ENCODE data around the gene FICD. TPM values are rescaled to one million over a fixed set of nuclear protein-coding genes. Genes with fewer than 3 reads are reported as not detected.
"Not testable (repeated sequence)": the region's sequence is repeated elsewhere in the genome, so short reads cannot be mapped to it uniquely, and the experiment has no call there.

Gene FICD
- polyA plus RNA-seq, 1 donor, result 1.9 TPM

DNA sequence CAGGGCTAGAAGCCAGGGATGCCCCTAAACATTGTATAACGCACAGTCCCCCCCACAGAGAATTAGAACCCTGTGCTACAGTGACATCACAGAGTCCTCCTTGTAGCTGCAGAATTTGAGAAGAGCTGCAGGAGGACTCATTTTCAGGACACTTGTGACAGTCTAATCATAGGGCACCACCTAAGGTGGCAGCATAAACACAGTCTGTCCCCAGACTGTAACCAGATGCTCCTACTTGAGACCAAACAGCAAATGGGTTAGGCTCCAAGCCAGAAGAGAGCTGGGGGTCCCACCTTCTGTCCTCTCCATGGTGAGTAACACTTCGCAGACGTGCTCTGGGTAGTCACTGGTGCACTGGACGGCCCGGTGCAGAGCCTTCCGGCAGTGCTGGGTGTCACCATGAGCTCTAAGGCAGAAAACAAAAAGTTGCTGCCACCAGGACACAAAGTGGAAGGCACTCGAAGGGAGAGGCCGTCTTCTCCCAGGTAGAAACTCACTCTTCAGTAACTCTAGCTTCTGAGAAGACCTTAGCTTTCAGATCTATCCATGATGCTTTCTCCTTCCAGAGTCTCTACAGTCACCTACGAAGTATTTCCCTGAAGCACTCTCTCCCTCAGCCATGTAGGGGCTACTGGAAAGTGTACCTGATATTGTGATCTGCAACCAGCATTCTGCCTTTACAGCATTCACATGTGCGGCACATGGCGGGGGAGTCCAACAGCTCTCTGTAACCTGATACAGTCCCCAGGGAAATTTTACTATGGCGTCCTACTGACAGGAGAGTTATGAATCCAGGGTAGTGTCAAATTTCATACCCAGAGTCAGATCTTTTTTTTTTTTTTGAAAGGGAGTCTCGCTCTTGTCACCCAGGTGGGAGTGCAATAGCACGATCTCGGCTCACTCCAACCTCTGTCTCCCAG lies 17.1 kb downstream of the FICD start:
- DNase-seq (ENCODE audit: low read depth), result no peak

DNA sequence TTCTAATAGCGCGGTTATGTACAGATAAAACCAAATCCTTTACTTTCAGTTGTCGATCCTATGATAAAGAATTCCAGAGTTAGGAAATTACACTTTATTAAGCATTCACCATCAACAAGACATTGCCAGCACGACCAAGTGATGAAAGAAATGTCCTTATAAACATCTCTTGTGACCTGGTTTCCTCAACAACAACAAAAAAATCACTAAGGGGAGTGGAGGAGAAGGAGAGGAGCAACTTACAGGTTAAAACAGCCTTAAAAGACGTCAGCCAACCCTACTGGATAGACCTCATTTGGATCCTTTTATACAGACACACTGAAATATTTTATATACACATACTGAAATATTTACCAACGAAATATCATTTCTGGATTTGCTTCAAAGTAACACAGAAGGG lies 23.1 kb downstream of the FICD start:
- DNase-seq (ENCODE audit: low read depth), result no peak

DNA sequence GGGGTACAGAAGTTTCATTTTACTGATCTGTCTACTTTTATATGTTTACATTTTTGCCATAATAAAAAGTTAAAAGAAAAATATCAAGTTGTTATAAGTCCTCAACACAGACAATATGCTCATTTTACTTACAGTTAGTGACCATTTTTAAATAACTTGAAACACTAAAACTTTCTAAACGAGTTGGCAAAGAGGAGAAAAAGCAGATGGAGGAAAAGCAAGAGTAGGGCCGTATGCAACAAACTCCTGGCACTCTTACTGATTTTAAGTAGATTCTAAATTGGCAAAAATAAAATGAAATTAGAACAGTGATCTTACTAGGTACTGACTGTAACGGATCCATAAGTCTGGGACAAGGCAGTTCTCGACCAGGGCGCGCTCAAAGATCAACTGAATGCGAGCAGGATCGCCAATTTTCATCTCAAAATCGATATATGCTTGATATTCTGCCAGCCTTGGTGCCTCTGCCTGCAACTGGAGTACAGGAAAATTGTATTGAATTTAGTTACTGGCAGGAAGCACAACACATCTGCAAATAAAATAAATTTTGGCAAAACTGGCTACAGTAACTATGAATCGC lies 23.6 kb downstream of the FICD start:
- no peak for DNase-seq (ENCODE audit: low read depth)

DNA sequence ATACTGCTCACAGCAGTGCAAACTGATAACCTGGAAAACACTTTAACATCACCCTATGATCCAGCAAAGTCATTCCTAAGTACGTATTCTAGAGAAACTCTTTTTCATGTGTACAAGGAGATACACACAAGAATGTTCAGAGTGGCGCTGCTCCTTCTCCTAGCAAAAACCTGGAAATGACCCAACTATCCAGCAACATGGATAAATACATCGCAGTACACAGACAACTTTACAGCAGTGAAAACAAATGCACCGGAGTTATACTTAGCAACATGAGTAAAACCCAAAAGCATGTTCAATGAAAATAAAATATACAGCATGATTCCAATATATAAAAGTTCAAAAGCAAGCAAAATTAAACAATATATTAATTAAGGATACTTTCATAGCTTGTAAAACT lies 27.2 kb downstream of the FICD start:
- DNase-seq (ENCODE audit: low read depth), result no peak

DNA sequence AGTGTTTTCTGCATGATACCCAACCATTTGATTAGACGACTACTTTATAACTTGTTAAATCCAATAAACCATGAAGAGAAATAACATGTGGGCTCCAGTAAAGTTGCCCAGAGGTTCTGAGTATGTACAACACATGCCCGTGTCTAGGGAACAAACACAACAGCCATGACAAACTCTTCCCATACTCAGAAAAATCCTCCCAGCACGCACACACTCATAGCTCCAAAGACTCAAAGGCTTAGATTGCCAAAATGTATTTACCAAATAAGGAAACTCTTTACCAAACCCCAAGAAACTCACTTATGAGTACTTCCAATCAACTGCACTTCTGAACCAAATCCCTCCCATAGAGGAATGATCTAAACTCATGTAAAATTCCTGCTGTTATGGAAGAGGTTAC lies 28.6 kb downstream of the FICD start:
- no peak for DNase-seq (ENCODE audit: low read depth)

DNA sequence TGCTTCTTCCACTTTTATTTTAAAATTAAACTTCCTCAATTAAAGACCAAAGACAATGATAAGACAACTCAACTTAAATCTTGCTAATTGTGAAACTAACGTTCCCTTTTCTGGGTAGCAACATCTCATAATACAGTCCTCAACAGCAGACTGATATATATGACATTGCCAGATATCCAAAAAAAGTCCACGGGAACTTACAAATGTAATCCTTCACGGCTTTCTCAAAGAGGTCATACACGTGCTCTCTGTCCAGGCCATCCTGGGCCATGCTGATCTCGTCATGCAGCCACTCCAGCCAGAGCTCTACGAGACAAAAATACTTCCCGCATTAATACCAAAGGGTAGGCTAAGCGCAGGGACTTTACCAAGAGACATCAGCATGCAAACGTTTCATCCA lies 32.6 kb downstream of the FICD start:
- DNase-seq (ENCODE audit: low read depth), result no peak

DNA sequence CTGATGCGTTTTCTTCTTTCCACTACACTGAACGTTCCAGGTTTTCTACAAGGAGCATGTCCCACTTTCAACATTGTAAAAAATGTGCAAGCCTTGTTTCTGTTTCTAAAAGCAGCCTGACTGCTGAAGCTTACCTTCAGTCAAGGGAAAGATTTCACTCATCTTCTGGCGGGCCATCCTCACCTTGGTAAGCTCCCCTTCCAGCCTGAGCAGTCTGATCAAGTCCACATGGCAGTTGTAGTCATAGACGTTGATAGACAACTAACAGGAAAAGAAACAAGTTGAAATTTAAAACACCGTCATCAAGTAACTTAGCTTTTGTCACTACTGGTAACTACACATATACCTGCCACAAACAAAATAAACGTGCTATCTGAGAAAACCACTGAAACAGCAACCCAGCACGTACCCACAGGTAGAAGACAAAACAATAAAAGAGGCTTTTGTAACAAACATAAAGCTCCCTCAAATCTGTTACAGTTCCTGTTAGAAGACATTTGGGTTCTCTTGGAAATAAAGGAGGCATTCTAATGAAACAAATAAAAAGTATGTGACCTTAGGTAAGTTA lies 34.0 kb downstream of the FICD start:
- DNase-seq (ENCODE audit: low read depth), result no peak

DNA sequence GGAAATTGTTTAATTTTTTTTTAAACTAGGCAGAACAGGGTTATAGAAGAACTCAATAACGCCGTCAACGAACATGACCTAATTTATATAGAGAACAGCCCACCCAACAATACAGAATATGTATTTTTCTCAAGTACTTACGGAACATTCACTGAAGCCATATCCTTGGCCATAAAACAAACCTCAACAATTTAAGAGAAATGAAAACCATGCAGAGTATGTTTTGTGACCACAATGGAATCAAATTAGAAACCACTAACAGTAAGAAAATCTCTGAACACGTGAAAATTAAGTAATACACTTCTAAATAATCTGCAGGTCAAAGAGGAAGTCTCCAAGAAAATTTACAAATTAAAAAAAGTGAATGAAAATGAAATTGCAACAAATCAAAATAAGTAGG lies 36.5 kb downstream of the FICD start:
- no peak for DNase-seq (ENCODE audit: low read depth)

DNA sequence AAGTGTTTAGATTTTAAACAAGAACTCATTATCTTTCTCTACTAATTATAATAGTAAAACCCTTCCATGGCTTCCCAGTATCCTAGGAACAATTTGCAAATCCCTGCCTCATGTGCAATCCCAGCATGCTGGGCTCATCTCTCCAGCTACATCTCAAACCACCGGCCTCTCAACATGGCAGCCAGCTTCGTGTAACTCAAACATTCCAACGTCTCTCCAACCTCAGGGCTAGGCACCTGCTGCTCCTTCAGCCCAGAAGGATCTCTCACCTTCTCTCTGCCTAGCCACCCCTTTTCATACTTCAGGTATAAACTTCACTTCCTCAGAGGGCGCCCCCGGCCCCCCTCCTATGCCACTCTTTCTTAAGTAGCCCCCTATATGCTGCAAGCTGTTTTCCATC lies 38.7 kb downstream of the FICD start:
- DNase-seq (ENCODE audit: low read depth), result no peak

DNA sequence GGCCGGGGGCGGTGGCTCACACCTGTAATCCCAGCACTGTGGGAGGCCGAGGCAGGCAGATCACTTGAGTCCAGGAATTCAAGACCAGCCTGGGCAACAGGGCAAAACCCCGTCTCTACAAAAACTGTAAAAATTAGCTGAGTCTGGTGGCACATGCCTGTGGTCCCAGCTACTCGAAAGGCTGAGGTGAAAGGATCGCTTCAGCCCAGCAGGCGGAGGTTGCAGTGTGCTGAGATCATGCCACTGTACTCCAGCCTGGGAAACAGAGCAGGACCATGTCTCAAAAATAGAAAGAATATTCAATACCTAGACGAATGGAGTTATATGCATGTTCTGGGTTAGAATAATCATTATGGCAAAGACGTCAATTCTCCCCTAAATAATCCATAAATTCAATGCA lies 40.3 kb downstream of the FICD start:
- DNase-seq (ENCODE audit: low read depth), result not testable (repeated sequence)

DNA sequence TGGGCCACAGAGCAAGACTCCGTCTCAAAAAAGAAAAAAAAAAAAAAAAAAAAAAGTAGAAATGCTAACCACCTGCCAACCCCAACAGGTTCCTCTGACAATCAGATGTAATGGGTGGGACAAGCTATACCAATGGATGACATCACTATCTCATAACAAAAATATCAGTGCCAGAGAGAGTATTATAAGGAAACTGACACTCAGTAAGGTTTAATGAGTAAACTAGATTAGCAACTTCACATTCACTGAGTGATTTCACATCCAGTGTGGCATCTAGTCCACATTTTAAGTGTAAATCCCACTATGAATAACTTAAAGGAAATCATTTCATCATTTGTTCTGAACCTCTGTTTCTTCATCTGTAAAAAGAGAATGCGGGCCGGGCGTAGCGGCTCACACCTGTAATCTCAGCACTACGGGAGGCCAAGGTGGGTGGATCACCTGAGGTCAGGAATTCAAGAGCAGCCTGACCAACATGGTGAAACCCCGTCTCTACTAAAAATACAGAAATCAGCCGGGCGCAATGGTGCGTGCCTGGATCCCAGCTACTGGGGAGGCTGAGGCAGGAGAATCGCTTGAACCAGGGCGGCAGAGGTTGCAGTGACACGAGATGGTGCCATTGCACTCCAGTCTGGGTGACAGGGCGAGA lies 44.1 kb downstream of the FICD start:
- no peak for DNase-seq (ENCODE audit: low read depth)

DNA sequence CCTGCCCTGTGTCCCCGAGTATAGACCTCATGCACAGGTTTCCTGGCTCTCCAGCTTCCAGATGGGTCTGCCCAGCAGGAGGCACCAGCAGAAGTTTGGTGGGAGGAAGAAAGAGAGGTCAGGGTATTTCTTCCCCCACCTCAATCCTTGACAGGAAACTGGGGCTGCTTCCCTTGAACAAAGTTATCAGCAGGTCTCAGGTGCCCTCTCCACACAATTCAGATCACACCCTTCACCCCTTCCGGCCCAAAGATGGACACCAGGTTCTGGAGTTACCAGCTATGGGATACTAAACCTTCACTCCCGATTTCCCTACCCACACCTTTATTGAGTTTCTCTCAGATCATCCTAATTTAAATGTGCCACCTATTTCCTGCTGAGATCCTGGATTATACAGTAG lies 44.7 kb downstream of the FICD start:
- no peak for DNase-seq (ENCODE audit: low read depth)

DNA sequence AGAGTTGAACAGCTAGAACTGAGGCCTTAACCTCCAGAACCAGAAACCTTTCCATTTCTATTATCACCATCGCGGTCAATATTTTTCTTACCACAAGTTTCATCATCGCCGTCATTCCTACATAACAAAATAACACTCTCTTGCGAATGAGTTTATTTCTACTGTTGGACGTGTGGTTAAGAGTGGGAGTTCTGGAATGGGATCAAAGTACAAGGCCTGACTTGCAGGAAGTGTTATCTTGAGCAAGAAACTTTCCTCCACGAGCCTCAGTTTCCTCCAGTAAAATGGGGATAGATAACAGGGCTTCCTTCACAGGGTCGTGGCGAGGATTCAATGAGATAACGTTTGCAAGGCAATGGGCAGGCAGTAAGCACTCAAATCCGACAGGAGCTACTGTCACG lies 45.2 kb downstream of the FICD start:
- DNase-seq (ENCODE audit: low read depth), result no peak

DNA sequence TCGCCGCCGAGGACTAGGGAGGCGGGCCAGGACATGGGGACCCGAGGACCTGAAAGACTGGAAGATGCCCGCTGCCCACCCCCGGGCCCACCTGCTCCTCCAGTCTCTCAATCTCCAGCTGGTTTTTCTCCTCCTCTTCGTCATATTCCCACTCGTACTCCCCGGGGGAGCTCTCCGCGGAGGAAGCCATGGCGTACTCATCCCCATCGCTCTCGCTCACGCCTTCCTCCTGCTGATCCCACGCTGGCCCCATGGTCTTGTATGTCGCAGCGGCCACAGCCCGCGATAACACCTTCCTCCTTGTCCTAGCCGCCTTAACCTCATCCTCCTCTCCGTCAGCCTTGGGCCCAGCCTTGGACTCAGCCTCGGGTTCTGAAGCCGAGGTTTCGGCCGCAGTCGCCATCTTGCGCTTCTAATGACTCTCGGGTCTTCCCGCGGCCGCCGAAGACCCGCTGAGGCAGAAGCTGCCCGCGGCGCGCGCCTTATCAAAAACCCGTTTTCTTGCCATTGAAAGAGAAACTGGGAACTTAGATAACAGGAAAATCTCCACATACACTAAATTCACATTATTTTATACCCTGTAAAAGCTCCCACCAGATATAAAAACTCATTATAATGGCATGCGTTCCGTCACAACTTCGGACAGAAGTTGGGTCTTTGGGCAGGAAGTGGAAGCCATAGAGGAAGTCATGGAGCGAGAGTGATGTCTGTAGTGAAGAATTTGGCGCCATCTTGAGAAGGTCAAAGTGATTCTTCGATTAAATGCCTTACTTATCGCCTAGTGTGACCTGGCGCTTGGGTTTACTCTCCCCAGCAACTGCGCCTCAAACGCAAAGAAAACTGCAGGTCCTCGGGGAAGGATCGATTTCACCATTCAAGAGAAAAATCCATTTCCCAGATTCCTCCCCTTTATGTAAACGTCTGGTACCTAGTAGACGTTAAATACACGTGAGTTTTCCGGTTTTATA lies 46.0 kb downstream of the FICD start, which contains the start of gene SART3:
Gene SART3, minus strand, starts transcription at position 422 of the 968 bp plus-strand sequence. Its CDS starts 19 bp downstream, at position 403.
- DNase-seq (ENCODE audit: low read depth), result peak; percentile 86

DNA sequence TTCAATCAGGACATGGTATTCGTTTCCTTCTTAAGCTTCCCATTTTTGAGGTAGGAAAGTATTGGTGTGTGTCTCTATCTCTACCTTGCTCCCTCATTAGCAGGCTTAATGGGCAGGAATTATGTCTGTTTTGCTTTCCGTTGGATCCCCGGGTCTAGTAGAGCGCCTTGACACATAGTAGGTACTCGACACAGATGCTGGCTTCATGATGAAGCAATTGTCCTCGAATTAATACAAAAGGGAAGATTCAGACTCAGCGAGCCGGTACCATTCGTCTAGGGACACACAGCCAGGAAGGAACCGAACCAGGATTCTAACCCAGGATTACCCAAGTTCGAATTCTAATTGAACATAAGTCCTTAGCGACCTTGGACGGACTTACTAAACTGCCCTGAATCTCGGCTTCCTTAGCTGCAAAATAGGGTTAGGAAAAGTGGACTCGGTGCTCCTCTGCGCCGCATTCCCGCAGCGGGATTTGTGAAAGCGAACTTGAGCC lies 46.8 kb downstream of the FICD start:
- no peak for DNase-seq (ENCODE audit: low read depth)

DNA sequence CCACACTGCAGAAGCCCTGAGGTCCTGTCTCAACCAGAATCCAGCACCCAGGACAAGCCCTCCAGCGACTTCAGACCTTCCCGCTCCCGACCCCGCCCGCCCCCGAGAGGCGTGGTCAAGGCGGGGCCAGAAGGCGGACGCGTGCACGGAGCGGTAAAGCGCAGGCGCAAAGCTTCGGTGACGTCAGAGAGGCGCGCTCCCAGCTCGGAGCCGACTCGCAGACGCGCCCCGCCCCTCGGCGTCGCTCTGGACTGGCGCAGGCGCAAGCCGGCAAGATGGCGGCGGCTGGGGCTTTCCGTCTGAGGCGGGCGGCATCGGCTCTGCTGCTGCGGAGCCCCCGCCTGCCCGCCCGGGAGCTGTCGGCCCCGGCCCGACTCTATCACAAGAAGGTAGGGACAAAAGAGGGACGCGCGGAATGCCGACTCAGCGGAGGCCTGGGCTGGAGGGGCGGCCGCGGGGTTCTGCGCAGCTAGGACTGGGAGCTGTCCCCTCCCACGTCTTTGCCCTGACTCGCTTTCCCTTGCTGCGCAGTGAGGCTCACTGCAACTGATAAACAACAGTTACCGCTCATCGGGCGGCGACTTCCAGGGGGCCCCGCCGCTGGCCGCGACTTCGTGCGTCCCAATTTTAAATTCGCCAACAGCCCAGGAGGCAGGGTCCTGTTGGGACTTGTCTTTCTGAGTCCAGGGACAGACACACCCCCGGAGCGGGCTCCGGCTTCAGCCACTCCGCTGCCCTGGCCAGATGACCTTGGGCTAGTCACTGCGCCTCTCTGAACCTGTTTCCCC lies 47.5 kb downstream of the FICD start, which contains the start of gene ISCU:
Gene ISCU, plus strand, starts transcription at position 249 of the 788 bp plus-strand sequence. Its CDS starts 27 bp downstream, at position 276.
- DNase-seq (ENCODE audit: low read depth), result peak; percentile 92

DNA sequence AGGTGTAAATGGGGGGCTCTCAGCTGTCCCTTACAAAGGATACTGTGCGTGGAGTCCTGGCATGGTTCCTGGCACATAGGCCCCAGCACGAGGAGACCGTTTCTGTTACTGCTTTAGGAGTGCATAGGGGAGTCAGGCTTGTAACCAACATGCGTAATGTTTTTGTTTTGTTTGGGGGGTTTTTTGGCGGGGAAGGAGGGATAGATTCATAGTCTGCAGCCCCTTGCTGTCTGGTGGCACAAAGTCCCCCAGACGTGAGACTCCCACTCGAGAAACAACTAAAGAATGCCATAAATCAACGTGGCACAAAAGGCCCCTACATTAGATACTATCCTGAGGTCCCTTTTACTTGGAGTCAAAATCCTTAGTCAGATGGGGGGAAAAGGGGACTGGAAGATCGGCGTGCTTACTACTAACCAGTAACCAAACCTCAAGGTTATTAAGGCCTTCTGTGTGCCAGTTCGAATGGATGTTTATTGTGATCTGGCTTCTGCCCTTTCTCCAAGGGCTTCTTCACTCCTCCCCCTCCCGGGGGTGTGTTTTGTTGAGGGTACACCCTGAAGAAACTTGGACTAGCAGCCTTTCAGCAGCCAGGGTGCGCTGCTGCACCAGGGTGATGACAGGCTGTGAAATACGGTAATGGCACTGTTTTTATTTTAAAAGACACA lies 48.2 kb downstream of the FICD start:
- peak; percentile 82 for DNase-seq (ENCODE audit: low read depth)

DNA sequence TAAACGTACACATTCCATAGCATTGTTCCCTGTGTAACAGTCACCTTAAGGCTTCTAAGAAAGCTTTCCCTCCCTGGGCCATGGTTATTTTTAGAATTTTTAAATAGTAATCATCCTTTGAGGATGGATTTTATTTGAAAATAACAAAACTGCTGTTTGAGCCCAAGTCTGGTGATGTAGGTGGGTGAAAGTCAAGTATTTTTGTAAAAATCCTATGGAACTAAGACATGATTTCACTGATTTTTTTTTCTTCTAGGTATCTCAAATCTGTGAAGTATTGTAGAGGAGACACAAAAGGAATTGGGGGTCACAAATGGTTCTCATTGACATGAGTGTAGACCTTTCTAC lies 48.7 kb downstream of the FICD start:
- DNase-seq (ENCODE audit: low read depth), result no peak

DNA sequence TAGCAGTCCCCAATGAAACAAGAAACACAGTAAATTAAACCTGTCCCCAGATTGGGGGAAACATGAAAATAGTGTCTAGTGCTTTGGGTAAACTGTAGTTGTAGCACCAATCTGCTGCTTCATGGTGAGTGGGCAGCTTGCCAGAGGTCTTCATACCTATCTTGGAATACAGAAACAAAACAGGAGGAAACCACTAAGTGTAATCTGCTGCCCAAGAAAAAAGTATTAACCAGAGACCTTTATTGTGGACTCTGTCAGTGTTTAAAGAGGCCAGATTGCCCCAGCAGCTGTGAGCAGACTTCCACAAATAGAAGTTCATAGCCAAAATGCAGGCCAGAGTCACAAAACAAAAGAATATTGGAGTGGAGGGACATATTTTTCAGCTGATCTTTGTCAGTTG lies 49.6 kb downstream of the FICD start:
- DNase-seq (ENCODE audit: low read depth), result no peak

DNA sequence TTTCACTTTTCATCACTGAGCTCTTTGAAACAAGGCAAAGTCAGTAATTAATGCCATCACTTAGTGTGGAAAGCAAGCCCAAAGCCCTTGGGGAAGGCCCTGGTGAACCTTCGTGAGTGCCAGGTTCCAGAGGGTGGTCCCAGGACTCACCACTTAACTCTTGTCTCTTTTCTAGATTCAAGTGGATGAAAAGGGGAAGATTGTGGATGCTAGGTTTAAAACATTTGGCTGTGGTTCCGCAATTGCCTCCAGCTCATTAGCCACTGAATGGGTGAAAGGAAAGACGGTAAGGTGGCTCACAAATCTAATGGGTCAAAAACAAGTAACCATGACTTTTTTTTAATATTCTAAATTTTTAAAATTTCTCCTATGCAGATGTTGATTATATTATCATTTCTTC lies 50.1 kb downstream of the FICD start:
- DNase-seq (ENCODE audit: low read depth), result no peak

Data from forelimb muscle (tissue), 1 donor.